GM03348 (cell line): Measurements from ENCODE around the gene SELP.

Source experiments
- DNase-seq: peaks from one replicate; pipeline ENCODE4 v3.0.0; 2012; ENCODE audit warnings: low spot score

The SELP gene

DNA sequence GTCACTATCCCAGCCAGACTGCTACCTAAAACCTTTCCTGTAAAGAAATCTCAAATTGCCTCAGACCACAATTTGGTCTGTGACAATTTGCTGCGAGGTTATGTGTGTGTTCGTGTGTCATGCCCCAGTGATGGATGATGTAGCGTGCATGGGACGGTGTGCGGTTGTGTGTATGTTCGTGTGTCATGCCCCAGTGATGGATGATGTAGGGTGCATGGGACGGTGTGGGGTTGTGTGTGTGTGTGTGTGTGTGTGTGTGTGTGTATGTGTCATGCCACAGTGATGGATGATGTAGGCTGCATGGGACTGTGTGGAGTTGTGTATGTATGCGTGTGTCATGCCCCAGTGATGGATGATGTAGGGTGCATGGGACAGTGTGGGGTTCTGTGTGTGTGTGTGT, 9.4 kb downstream of the SELP start:
- no peak for DNase-seq

DNA sequence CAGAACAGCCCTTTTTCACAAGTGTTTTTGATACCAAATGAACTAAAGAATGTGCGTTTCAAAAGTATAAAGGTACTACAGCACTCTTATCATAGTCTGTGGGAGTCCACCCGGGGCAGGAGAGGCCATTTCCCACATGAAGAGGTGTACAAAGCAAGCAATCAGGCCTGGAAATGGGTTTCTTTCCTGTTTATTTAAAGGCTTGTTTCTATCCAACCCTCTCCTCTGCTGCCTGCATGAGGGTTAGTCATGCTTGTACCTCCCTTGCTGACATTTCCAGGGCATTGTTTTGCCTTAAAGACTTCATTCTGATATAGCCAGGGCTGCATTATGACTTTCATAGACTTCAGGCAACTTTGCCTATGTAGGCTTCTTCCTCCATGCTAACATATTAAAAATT, 11.6 kb downstream of the SELP start:
- DNase-seq = no peak

DNA sequence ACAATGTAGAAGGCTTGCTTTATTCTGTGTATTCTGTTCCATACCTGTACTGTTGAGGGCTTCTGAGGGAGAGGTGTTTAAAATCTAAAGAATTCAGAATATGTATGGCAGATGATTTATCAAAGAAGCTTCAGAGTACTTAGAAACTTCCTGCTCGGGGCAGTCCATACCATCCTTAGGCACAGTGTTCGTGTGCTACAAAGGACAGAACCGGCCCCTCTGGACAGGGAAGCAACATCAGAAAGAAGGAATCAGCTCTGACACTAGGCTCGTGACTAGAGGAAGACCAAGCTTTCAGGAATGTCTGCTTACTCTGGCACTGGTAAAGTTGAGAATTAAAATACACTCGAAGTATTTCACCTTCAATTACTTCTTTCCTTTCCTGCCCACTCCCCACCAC, 14.1 kb downstream of the SELP start:
- no peak for DNase-seq

DNA sequence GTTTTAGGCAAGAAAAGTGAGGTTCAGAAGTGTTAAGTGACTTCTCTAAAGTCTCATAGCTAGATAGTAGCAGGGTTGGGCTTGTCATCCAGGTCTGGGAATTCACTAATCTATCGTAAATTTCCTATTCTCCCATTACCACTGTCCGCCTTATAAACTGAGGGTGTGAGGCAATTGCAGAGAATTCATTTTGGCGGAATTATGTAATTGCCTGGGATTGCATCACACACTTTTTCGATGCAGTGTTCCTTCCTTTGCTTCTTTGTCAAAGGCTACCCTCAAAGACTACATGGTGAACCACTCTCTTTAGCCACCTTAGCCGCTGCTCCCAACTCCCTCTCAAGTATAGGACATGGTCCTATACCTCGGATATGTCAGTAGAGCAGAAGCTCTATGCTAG, 19.1 kb downstream of the SELP start:
- no peak for DNase-seq

DNA sequence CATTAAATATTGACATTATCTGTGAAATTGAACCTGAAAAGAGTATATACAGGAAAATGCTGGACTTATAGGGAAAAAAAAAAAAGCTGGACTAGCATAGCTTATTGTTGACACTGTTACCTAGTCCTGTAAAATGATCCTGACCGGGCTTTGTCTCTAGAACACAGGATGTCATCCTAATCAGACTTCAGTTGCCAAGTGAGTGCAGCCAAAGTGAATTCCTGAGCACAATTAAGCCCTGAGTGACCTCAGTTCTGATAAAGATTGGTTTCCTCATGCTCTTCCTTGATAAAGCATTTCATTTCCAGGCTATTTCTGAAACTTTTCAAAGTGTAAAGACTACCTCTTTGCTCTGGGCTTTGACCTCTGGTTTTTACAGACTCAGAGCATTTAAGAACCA, 19.8 kb downstream of the SELP start:
- DNase-seq = no peak

DNA sequence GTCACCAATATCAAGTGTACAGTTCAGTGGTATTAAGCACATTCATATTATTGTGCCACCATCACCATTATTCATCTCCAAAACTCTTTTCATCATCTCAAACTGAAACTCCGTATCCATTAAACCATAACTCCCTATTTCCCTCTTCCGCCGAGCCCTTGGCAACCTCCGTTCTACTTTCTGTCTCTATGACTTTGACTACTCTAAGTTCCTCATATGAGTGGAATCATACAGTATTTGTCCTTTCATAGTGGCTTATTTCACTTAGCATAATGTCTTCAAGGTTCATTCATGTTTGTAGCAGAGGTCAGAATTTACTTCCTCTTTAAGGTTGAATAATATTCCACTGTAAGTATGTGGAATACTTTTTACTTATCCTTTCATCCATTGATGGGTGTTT, 21.7 kb downstream of the SELP start:
- DNase-seq = no peak

DNA sequence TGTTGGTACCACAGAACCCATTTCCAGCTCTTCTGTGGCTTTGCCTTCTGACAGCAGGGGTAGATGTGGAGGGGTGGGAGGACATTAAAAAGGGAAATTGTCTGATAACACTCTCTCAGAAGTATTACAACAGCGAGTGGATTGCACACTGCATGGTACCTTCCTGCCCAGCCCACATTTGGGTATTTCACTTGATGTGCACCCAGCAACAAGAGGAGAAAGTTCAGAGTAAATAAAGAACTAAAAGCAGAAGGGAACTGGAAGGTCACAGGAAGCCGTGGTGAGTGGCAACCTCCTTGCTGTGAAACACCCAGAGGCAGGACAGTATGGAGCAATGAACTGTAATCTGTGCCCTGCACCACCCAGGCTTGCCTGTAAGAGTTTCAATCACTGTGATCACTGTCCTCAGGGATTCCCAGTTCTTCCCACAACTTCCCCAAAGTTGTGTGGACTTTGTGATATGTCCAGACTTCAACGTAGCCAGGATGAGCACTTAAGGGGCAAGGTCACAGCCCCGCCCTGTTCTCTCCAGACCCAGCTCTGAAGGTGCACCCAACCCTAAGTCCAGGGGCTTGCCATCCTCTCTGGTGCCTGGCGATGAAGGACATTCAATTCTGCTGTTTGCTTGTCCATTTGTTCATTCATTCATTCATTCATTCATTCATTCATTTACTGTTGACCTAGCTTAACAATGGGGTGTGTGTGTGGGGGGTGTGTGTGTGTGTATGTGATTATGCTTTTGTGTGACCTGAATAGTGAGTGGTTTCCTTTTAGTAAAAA, 25.0 kb downstream of the SELP start:
- no peak for DNase-seq

DNA sequence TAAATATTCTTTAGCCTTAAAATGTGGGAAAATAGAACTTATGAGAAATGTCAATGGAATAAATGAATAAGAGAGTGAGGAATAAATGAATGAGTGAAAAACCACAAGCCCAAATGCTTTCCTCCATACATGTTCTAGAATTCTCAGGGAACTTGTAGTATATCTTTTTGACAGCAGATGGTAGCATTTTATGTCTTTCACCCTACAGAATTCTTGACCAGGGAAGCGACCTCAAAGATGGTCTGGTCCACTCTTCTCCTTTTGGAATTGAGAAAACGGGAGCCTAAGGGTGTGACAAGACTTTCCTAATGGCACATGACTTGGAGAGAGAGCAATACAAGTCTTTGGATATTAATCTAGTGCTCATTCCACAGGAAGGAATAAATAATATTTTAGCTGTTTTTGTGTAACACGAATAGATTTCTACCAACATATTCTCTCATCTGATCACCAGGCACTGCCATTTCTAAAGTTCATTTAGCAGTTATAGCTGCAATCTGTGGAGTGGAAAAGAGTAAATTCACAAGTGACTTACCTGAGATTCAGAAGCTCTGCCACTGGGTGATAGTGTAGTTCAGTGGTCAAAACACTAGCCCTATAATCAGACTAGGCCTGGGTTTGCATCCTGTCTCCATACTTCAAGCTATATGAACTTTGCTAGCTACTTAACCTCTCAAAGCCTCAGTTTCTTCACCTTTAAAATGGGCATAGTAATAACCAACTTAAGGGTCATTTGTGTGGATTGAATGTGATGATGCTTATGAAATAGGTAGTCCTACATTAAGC, 28.6 kb downstream of the SELP start:
- DNase-seq = peak; percentile 34

DNA sequence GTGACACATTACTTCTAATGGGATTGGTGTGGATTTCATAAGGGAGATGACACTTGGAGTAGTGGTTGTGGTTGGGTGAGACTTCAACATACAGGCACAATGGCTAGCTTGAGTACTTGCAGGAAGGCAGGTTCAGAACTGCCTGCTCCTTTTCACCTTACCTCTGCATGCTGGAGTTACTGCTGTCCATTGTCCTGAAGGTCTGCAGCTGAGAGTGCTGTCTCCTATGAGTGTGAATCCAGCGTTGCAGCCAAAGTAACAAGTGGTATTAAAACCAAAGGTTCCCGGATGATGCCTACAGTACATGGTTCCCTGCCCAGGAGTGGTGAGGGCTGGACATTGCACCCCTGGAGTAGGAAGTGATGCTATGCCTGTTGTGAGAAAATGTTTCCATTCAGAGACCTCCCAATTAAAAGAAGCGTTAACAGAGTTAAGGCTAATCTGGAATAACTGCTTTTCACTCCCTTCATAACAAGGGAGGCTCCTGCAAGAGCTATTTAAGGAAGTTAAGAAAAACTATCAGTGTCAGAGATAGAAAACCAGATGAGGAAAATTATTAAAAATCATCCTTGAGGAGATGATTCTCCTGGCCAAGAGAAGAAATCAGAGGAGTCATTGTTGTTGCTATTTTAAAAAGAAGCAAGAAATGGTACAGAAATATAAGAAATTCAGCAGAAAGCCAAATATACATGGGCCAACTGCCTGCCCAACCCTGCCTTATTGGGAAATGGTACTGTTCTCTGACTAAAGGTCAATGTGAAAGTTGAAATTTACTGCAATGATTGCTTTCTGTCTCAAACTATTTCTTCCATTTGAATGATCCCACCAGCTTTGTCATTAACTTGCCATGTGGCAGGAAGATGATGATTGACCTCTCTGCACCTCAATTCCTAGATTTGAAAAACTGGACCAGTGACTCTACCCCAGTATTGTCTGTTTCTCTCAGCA, 33.9 kb downstream of the SELP start:
- DNase-seq = peak; percentile 8

DNA sequence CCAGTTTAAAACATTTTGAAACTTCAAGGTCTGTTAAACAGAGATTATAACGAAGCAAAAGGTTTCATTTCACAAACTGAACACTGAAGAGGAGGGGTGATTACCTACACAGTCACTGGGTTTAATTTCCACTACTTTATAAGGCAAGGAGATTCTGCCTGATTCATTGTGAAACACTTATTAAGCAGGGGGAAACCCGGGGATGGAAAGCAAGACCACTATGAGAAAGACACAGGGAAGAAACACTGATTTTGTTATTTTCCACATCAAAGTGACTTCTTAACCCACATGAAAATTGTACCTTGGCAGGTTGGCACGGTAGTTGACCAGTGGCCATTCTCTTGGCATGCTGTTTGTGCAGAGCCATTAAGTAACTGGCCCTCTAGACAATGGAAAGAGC, 35.5 kb downstream of the SELP start:
- no peak for DNase-seq

DNA sequence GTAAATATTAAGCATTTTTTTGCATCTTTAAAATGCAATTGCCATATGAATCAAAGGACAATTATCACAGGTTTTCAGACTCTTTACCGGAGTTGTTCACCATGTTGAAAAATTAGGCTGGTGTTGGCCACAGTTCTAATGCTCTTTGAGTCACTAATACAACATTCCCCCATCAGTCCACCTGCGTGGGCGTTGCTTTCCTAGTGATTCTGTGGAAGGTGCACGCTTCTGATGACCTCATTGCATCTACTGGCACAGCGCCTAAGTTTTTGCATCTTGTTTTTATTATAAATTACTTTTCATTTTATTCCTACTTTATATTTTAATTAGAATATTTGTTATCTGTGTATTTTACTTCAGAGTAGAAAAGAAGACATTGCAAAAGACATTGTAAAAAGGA, 39.0 kb downstream of the SELP start:
- DNase-seq = no peak

DNA sequence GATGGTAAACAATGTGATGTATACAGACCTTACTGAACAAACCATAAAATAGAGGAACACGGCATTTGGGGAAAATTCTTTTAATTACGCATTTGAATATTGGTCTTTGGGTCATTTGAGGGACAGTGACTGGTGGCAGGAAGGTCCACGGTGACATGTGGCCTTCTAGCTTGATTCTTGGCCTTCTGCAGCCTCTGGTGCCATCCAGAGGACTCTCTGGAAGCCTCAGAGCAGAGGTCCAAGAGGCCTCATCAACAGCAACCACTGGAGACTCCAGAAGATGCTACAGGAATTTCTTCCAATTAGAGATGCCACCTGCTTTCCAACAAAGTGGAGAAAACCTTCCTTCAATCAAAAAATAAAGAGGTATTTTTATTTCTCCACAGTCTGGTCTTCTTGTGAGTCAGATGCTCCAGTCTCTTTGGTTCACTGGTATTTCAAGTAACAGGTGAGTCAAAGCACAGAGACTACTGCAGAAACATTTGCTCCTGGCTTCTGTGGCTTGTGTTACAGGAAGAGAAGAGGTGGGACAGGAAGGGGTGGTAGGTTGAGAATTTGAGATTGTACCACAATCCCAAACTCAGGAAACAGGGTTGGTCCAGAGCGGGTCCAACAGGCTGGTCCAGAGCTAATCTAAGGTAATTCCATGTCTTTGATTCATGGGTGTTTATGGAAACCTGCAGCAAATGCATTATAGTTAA, 41.0 kb downstream of the SELP start:
- DNase-seq = no peak

DNA sequence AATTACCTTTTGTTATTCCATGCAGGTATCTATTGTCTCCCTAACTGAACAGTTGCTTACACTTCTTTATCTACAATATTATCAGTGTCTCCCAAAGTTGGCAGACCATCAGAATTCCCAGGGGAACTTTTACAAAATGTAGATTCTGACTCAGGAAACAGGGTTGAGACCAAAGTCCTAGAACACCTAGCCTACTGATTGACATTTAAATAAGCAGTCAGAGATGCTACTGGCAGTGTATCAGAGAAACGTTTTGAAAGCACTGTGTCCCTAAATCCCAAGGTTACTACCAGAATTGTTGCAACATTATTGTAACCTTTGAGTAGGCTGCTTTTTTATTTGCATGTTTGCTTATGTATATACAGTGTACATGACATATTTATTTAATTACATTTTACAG, 41.8 kb downstream of the SELP start:
- DNase-seq = no peak

DNA sequence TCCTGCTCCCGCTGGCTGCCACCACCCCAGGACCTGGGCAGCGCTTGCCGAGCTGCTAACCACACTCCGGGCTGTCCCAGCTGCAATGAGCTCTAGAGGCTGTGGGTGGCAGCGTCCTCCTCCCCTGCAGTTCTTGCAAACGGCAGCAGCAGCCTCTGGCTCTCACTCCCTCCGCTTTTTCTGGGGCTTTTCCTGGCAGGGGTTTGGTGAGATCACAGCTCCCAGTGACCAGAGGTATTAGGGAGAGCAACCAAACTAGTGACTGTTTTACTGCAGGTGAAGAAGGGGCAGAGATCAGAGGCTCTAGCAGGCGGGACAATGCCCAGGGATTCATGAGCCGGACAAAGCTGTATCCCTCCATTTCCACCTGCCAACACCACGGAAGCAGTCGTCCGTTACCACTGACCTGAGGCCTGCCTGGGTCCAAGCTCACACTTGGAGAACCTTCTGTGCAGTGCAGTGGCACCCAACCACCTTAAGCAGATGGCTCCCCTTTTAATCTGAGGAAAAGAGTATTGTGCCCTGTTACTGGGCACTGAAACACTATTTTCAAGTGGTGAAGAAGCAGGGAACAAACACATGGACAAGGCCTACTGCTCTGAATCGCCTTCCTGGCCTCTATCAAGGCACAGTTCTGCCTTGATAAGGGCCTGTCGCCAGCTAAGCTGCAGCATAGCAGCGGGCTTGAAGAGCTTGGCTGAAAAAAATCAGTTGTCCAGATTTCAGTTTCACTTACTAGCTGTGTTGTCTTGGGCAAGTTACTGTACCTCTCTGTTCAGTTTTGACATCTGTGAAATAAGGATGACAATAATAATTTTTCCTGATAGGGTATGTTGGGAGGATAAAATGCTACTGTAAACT, 43.3 kb downstream of the SELP start, which contains the start of gene F5:
TSS of gene F5 (minus strand) at position 87 of the 861 bp plus-strand sequence. CDS start 95 bp downstream, outside the sequence.
- DNase-seq = peak; percentile 78

DNA sequence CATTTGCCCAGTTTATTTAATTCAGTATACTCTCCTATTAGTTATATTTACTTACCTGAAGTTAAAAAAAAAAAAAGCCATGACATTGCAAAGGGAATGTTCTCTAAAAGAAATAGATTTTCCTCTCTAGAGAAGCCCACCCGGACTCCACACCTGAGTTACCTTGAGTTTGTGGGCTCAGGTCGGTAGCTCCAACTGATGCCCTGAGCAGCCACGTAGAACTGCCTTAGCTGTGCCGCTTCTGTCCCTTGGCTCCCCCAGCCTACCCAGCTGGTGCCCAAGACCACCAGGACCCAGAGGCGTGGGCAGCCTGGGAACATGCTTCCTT, 43.9 kb downstream of the SELP start:
- DNase-seq = no peak

DNA sequence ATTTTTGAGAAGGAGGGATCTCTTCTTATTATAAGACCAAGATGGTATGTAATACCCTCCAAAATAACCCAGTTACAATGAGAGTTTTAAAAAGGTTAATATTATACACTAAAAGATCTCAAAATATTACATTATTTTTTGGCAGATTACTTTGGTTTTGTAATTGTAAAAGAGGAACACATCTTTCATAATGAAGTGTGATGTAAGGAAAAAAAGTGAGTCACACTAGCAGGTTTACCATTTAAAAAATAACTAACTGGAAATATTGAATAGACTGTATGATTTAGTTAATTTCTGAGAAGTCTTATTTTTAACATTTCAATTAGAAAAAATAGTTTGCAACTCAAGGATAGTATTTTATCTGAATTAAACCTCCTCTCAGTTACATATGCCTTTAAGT, 44.7 kb downstream of the SELP start:
- no peak for DNase-seq

DNA sequence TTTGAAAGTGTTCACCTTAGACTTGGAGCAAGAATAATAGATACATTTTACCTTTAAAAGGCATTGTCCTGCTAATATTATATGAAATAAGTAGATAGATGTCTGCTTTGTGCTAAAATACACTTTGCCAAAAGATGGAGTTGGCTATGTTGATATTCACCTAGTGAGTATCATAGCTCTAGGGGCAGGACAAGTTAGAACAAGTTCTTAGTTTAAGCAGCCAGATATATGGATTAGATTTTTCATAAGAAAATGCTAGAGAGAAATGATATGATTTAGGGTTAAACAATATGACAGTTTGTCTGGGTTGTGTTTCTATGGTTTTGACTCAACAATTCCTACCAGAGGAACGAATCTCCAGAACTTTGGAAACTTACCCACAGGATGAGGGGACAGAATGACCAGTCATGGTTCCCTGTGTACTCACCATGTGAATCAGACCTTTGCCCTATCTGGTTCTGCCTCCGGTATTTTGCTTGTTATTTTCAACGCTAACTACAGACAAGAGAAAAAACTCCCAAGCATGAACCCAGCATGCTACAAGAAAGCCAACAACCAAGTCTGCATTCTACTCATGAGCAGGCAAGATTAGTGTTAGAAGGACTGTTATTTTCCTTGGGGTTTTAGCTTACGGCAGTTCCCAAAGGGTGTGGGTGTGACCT, 45.3 kb downstream of the SELP start:
- no peak for DNase-seq

DNA sequence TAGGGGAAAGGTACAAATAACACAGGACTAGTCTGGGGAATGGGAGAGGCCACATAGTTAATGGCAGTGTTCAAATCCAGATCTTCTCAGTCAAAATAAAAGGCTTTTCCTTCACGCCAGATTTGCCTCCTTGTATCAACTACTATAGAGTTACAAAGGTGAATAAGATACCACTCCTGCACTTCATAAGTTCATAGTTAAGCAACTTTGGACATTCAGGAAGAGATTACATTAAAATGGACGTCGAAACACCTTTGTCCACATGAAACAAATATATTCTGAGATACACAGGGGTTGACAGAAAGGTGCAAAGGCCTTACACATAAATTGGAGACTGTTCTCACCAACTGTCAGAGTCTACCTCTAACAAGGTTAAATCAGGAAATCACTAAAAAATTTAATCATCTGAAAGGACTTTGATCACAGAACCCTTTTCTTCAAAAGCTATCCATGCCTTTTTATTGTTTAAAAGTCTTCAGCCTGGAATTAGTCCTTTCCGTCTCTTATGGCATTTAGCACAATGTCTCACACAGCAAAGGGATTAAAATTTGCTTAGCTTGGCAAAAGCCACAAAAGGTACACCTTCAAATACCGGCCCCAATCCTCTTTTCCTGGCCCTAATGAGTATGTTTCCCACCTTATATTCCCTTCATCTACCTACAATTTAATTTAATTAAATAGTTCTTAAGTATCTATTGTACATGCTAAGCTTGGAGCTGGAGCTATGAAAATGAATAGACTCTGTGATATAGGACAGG, 51.8 kb downstream of the SELP start:
- DNase-seq = no peak

DNA sequence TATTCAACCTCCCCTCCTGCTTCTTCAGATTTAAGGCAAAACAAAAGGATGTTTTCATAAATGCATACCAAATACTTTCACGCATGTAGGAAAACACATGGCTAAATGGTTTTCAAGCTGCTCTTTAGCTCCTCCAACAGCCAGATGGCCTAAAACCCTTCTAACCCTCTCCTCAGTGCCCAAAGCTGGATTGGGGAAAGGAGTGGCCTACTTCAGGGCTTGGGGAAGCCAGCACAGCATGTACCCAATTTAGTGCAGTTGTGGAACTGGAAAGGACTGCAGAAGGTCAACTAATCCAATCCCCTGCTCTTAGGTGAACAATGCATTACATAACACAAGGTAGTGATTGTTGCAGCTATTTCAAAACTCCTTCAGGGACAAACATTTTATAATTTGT, 53.0 kb downstream of the SELP start:
- no peak for DNase-seq
